NCI-H1436 treated with DMSO at 0.1 percent for 48 hours (cell line): ENCODE data around the gene TLK1.
"Not testable (repeated sequence)": the region's sequence is repeated elsewhere in the genome, so short reads cannot be mapped to it uniquely, and the experiment has no call there.

Experiments used
- DNase-seq: peaks from one replicate; lab custom pipeline; 2025; lab: John Stamatoyannopoulos, UW

The TLK1 gene

GRCh38 chr2:171081649-171082111, 79.0 kb downstream of the TLK1 start:
- DNase-seq = no peak

- no peak for DNase-seq
These were observed 80.1 kb downstream of the TLK1 start for GRCh38 chr2:171080607-171081006.

GRCh38 chr2:171076422-171076821, 84.3 kb downstream of the TLK1 start:
- DNase-seq = not testable (repeated sequence)

DNA sequence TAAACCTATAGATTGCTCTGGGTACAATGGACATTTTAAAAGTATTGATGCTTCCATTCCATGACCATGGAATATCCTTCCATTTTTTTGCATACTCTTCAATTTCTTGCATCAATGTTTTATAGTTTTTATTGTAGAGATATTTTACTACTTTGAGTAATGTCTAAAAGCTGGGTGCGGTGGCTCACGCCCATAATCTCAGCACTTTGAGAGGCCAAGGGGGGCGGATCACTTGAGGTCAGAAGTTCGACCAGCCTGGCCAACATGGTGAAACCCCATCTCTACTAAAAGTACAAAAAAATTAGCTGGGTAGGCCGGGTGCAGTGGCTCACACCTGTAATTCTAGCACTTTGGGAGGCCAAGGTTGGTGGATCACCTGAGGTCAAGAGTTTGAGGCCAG, 88.5 kb downstream of the TLK1 start:
- no peak for DNase-seq

DNA sequence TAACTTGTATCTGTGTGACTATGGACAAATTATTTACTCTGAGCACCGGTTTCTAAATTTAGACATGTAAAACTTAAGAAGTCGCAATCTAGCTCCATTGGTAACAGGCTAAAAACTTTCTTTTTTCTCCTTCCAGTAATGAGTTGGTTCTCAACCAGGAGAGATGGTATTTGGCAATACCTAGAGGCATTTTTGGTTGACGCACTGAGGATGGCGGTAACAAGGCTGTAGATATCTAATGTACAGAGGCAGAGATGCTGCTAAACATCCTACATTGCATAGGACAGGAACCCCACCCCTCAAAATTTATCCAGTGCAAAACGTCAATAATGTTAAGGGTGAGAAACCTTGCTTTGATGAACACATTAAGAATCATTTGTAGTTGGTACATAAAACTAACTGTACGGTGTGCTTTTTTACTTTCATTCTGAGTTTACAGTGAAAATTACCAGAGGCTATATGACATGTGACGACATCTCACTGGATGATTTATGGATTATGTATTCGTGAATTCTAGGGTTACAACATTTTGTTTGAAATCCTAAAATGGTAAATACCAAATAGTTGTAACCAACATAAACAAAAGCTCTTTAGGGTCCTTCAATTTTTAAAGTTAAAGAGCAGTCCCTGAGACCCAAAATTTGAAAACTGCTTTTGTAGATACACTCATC, 91.3 kb downstream of the TLK1 start:
- no peak for DNase-seq

DNA sequence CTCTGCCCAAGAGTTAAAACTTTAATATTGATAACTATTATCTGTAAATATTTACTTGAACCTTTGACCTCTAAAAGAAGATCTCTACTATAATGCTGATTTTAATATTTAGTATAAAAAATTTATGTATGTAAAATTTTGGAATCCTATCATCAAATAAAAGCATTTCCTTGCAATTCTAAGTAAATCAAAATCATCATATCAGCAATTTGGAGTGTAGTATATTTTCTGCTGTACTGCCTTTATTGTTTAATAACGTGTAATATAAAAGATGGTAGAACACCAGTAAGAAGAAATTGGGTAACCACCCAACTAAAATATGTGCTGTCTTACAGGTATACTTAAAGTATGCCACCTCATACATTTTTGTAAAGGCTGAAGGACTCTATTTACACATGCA, 94.6 kb downstream of the TLK1 start:
- DNase-seq = no peak

DNA sequence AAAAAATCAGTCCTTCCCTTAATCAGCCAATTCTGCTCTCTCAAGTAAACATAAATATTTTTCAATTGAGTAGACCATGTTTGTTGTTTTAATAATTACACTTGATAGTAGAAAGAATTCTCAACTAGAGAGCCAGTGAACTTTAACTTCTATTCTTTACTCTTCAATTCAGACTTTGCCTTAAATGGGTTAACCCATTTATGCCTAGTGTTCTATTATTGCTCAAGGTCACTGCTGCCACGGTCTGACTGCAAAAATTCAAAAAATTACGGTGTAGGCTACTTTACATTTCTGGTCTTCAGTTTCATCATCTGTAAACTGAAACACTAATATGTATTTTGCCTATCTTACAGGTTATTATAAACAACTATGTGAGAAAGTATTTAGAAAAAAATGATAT, 103.1 kb downstream of the TLK1 start:
- no peak for DNase-seq

- no peak for DNase-seq
These were observed 104.4 kb downstream of the TLK1 start for GRCh38 chr2:171056307-171056706.

DNA sequence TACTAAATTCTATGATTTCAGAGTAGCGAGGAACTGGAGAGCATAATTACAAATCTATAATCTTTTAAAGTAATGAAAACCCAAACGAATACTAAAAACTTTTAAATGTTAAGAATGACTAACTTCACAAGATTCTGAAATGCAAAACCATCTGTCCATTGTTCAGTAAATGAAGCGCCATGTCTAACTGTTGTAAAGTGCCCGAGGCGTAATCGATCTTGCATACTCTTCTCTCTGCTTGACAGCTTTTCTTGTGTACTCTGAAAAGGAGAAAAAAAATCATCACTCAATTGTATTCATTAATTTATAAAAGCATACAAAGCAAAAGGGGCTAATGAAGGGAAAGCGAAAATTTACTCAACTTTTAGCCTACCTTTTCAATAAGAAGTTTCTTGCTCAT, 111.0 kb downstream of the TLK1 start:
- DNase-seq = no peak

DNA sequence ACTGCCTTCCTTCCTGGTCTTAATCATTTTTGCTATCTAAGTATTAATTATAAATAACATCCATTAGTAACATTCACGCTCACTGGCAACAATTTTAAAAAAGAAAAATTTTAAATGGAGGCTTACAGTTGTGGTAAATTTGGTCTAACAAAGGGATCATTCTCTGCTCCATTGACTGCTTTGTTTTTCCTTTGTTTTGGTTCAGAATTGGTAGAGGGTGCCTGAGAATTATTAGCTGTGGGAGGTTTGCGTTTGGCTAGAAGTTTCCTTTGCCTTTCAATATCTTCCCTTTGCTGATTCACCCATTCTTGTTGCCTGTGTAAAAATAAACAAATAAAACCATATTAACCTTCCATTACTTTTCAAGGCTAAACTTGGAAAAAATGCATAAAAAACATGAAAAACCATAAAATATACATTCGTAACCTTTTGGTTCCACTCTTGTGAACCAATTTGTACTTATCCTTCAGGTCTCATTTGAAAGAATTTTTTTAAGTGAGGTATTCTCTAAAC, 114.6 kb downstream of the TLK1 start:
- no peak for DNase-seq

DNA sequence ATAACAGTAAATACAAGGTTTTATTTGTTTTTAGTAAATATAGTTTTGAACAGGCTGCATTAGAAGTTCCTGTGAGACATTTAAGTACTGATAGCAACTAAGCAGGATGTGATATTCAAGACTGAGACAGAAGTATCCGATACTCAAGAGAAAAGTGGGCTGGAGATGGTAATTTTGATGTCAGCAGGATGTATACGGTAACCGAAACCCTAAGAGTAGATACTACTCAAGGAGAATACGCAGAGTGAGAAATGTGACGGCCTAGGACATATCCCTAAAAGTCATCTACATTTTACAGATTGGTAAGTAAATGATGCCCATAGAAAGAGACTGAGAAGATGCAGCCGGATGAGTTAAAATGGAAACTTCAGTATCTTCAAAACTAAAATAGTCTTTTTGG, 116.3 kb downstream of the TLK1 start:
- DNase-seq = no peak

GRCh38 chr2:171042253-171042969, 118.3 kb downstream of the TLK1 start:
- DNase-seq = no peak

- DNase-seq = no peak
These were observed 124.2 kb downstream of the TLK1 start for GRCh38 chr2:171036532-171036931.

GRCh38 chr2:171034315-171034714, 126.4 kb downstream of the TLK1 start:
- DNase-seq = no peak

- no peak for DNase-seq
These were observed 135.5 kb downstream of the TLK1 start for GRCh38 chr2:171025214-171025613.

GRCh38 chr2:171018522-171018921, 142.2 kb downstream of the TLK1 start:
- DNase-seq = no peak

DNA sequence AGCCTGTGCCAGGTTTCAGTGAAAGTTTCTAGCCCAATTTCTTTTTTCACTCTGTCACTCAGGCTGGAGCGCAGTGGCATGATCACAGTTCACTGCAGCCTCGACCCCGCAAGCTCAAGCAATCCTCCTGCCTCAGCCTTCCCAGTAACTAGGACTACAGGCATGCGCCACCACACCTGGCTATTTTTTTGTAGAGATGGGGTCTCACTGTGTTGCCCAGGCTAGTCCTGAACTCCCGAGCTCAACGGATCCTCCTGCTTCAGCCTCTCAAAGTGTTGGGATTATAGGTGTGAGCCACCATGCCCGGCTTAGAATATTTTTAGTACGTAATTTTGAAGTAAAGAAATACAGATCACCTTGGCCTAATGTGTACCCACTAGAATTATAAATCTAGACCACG, 144.6 kb downstream of the TLK1 start:
- DNase-seq = no peak

GRCh38 chr2:171013851-171014250, 146.8 kb downstream of the TLK1 start:
- DNase-seq = no peak

- no peak for DNase-seq
These were observed 151.3 kb downstream of the TLK1 start for GRCh38 chr2:171009386-171009785.

DNA sequence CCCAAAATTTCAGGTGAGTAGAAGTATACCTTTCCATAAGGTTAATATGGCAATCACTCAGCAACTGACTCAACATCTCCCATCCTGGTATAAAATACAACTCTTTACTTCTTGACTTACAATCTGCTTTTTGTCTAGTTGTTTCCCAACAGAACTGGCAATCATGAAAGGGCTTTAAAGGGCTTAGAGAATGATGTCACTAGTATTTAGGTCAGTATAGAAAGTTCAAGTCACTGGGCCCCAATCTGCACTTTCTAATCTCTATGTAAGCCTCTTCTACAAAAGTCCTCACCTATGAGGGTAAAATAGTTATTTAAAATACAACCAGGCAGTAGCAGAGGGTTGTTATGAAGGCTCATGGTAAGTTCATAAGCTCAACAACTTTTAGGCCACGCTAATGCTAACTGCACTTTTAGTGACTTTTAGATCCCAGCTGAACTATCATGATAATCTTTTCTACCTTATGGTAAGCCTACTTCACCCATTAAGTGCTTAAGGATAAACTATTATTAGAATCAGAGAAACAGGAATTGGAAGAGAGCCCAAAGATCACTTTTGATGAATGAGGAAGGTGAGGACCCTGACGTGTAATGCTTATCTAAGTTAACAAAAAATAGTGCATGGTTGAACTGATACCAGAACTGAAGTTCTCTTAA, 152.0 kb downstream of the TLK1 start:
- no peak for DNase-seq

- DNase-seq = no peak
These were observed 155.9 kb downstream of the TLK1 start for GRCh38 chr2:171004833-171005232.

DNA sequence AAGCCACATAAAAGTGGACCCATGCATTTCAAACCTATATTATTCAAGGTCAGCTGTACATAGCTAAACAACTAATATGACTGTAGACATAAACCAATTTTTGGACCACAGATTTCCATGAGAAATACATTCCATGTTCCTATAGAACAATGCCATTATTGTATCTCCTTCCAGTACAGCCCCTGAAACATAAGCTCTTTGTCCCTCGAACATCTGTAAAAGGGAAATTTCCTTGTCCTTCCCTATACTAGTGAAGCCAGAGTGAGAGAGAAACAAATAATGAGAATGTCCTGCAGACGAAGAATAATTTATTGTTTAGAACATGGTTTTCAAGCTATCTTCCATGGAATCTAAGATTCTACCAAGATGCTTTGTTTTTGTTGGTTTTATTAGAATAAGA, 156.3 kb downstream of the TLK1 start:
- DNase-seq = no peak

DNA sequence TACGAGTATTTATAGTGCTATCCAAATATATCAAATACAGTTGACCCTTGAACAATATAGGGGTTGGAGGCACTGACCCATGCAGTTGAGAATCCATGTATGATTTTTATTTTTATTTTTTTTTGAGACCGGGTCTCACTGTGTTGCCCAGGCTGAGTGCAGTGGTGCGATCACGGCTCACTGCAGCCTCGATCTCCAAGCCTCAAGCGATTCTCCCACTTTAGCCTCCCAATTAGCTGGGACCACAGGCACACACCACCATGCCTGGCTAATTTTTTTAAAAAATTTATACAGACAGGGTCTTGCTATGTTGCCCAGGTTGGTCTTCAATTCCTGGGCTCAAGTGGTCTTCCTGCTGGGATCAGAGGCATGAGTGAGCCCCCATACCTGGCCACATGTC, 161.0 kb downstream of the TLK1 start:
- DNase-seq = no peak
